ENCODE results near the gene MLN.

MLN gene

GRCh38 chr6:33794910-33795623 lies 8.7 kb downstream of the MLN start:
- in situ Hi-C loops (cut with MboI; ENCODE audit: low pct_unique_long_range_greater_than_20kb, low sequenced_read_pairs), result no loop called here
- DNase-seq, result no peak

GRCh38 chr6:33792981-33793380 lies 10.8 kb downstream of the MLN start:
- no peak for DNase-seq
- in situ Hi-C loops (cut with MboI; ENCODE audit: low pct_unique_long_range_greater_than_20kb, low sequenced_read_pairs), result no loop called here

DNA sequence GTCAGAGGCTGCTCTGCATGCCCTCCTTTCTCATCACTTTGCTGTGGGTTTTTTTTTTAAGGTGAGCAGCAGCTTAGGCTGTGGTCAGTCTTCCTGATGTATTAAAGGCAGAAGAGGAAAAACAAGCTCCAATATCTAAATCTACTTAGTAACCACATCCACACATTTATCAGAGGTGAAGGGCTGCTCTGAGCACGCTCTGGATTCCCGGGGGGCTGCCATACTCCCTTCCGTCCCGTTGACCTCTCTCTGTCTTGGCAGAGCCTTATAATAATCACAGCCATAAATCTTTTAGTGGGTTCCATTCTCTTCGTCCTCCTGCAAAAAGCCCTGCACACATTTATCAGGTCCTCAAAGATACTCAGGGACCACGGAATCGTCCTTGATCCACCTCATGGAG lies 12.2 kb downstream of the MLN start:
- DNase-seq, result no peak
- in situ Hi-C loops (cut with MboI; ENCODE audit: low pct_unique_long_range_greater_than_20kb, low sequenced_read_pairs), result no loop called here

- in situ Hi-C loops (cut with MboI; ENCODE audit: low pct_unique_long_range_greater_than_20kb, low sequenced_read_pairs), result no loop called here
- DNase-seq, result no peak
Measured at GRCh38 chr6:33790910-33791309, 12.9 kb downstream of the MLN start.

- DNase-seq, result no peak
- in situ Hi-C loops (cut with MboI; ENCODE audit: low pct_unique_long_range_greater_than_20kb, low sequenced_read_pairs), result no loop called here
Measured at GRCh38 chr6:33790379-33790778, 13.4 kb downstream of the MLN start.

- DNase-seq, result no peak
- in situ Hi-C loops (cut with MboI; ENCODE audit: low pct_unique_long_range_greater_than_20kb, low sequenced_read_pairs), result no loop called here
Measured at GRCh38 chr6:33789550-33789895, 14.3 kb downstream of the MLN start.

GRCh38 chr6:33788694-33789549 lies 14.9 kb downstream of the MLN start, which contains the start of gene LEMD2:
TSS of gene LEMD2 (minus strand) at chr6:33789130. CDS start at chr6:33789116, 14 bp downstream.
- in situ Hi-C loops (cut with MboI; ENCODE audit: low pct_unique_long_range_greater_than_20kb, low sequenced_read_pairs), result no loop called here
- peak; percentile 91 for DNase-seq

DNA sequence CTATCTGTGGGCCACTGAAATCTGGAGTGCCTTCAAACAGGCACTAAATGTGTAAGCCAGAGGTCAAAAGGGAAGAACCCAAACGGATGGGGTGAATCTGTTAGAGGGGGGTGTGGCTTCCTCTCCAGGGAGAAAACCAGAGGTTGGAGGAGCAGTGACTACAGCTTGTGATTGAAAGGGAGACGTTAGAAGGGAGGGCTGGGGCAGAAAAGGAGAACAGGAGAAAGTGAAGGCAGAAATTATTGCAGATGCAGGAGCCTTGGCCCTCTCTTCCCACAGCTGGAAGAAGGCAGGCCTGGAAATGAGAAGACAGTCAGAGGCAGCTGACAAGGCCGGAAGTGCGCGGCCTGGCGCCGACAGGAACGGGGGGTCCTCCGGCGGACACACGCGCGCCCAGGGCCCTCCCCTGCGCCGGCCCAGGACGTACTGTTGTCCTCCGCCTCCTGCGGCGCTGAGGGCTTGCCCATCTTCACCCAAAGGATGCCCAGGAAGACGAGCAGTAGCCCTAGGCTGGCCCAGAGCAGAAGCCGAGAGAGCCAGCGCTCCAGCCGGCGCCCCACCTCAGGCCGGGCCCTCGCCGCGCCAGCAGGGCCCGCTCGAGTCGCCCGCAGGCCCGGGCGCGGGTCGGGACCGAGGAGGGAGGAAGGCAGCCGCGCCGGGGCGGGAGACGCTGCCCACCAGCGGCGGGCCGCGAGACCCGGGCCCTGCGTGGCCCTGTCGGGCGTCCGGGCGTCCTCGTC lies 15.7 kb downstream of the MLN start:
- in situ Hi-C loops (cut with MboI; ENCODE audit: low pct_unique_long_range_greater_than_20kb, low sequenced_read_pairs), result no loop called here
- DNase-seq, result peak; percentile 81

GRCh38 chr6:33787346-33787953 lies 16.4 kb downstream of the MLN start:
- DNase-seq, result no peak
- in situ Hi-C loops (cut with MboI; ENCODE audit: low pct_unique_long_range_greater_than_20kb, low sequenced_read_pairs), result no loop called here

DNA sequence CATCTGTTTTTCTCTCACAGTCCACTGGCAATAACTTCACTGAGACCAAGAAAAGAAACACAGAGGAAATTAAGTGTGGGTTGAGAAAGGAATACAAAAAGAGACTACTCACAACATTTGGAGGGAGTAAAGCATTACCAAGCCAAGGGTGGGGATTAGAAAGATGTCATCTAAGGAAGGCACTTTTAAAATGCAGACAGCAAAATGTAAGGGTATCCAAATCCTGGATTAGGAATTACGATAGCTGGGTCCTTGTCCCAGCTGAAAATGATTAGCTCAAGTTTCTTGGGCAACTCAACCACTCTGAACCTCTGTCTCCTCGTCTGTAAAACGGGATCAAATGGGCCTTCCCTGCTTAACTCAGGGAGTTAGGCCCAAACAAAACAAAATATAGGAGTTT lies 17.1 kb downstream of the MLN start:
- DNase-seq, result no peak
- in situ Hi-C loops (cut with MboI; ENCODE audit: low pct_unique_long_range_greater_than_20kb, low sequenced_read_pairs), result no loop called here

- no peak for DNase-seq
- in situ Hi-C loops (cut with MboI; ENCODE audit: low pct_unique_long_range_greater_than_20kb, low sequenced_read_pairs), result no loop called here
Measured at GRCh38 chr6:33785778-33786177, 18.0 kb downstream of the MLN start.

DNA sequence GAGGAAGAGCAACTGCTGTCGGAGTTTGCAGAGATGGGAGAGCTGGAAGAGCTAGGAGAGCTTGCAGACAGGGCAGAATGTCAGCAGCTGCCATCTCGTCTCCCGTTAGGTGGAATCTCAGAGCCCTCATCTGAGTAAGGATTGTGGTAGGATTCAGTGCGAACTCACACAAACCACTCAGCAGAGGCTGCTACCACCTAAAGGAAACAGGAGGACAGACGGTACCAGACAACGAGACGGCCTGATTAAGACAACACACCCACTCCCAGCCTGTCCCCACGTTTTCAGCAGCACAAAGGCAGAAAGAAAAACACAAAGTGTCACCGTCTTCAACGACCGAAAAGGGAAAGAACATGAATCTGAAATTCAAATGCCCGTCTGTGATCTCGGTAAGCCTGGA lies 19.0 kb downstream of the MLN start:
- in situ Hi-C loops (cut with MboI; ENCODE audit: low pct_unique_long_range_greater_than_20kb, low sequenced_read_pairs), result no loop called here
- no peak for DNase-seq

DNA sequence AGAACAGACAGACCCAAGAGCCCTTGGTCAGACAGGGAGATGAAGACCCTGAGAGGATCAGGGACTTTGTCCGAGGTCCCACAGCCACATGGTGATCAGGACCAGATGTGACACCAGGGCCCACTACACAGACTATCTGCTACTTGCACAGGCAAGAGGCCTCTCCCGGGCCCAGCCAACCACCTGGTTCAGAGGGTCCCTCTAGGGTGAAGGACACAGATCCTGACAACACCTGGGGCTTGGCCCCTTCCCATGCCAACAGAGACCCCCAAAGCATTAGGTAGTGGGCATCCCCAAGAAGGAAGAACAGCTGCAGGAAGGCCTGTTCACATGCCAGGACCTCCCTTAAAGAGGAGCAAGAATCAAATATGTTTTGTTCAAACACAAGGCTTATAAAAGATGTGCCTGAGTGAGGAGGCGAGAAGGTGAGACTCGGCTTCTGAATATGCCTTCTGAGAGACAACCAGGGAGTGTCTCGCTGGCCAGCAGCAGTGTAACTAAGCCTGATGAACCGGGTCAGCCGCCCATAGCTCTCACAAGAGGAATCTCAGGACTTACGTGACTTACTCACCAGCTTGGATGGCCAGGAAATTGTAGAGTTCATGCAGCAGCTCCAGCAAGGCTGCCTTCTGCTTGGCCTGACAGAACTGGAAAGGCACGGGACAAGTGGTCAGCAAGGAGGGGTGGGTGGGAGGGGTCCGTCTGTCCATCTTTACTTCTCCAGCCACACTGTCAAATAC lies 19.9 kb downstream of the MLN start:
- in situ Hi-C loops (cut with MboI; ENCODE audit: low pct_unique_long_range_greater_than_20kb, low sequenced_read_pairs), result no loop called here

DNA sequence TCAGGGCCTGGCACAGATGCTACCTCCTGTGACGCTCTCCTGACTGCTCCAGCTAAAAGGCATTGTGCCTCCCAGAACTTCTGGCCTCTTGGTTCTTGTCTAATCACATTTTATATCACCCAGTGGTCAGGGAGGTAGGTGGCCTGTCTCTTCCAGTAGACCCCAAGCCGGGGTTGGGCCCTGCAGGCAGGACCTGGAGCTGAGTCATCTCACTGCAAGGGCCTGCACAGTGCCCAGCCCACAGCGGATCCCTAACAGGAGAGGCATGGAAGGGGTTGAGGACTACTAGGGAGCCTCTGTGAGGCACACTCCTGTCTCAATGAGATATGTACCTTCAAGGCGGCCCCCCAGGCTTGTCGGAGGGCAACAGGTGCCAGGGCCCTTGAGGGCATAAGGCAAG lies 21.2 kb downstream of the MLN start:
- DNase-seq, result no peak
- in situ Hi-C loops (cut with MboI; ENCODE audit: low pct_unique_long_range_greater_than_20kb, low sequenced_read_pairs), result no loop called here

More for the DNA sequence above, 19.9 kb downstream of the MLN start:
- no peak for DNase-seq

GRCh38 chr6:33781131-33781975 lies 22.4 kb downstream of the MLN start:
- DNase-seq, result no peak
- in situ Hi-C loops (cut with MboI; ENCODE audit: low pct_unique_long_range_greater_than_20kb, low sequenced_read_pairs), result no loop called here

DNA sequence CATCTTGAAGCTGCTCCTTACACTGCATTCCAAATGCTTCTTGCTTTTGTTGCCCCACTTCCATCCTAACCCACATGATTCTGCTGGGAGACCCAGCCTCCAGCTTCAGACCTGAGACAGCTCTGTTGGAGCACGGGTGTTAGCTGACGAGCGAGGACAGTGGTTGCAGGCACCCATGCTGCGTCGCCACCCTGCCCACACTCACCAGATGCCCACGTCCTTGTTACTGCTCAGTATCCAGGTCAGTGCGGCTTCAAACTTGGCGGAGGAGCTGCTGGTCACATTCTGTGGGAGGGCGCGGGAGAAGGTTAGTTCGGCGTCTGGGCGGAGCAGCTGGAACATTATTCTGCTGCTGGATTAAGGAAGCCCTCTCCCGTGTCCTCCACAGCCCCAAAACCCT lies 23.9 kb downstream of the MLN start:
- in situ Hi-C loops (cut with MboI; ENCODE audit: low pct_unique_long_range_greater_than_20kb, low sequenced_read_pairs), result no loop called here
- DNase-seq, result no peak

DNA sequence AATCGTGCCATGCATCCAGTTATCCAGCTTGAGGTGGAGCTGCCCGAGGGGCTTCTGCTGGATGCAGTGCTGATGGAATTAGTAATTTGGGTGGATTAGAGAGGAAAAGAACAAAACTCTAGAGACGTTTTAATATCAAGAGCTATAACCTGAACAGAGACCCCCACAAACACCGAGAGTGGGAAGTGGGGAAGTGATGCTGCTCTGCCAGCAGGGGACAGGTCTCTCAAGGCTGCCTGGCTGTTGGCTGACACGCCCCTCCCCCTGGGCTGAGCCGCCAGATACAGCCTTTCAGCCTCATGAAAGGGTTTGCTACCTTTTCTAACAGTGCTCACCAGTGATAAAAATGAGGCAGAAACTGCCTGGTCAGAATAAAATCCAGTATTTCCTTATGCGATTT lies 24.5 kb downstream of the MLN start:
- in situ Hi-C loops (cut with MboI; ENCODE audit: low pct_unique_long_range_greater_than_20kb, low sequenced_read_pairs), result no loop called here
- no peak for DNase-seq

GRCh38 chr6:33778444-33779121 lies 25.2 kb downstream of the MLN start:
- in situ Hi-C loops (cut with MboI; ENCODE audit: low pct_unique_long_range_greater_than_20kb, low sequenced_read_pairs), result no loop called here
- no peak for DNase-seq
